Upper lobe of left lung (tissue), 4 donors: ENCODE results near the gene ALAS2.

Experiments
- CTCF ChIP-seq, 6 experiments: fragments of 450-650 bp in 4 of 6; fragments of 200-600 bp in 2 of 6; sonication (generic) in 2 of 6; IDR thresholded peaks; one replicate each; pipeline ENCODE4 v1.5.1; 2016 to 2019; ENCODE audit warnings: antibody characterized with exemption in 6 of 6
- POLR2A ChIP-seq, 4 donors: fragments of 450-650 bp; IDR thresholded peaks; one replicate each; pipeline ENCODE4 v1.5.1; 2016 to 2017; ENCODE audit warnings: antibody characterized with exemption in 4 of 4, mild to moderate bottlenecking in 2 of 4
- POLR2AphosphoS5 ChIP-seq, 2 donors: sonication (generic); formaldehyde crosslinking; IDR thresholded peaks; one replicate each; pipeline ENCODE4 v1.5.1; 2017; ENCODE audit warnings: antibody characterized with exemption in 2 of 2

DNA sequence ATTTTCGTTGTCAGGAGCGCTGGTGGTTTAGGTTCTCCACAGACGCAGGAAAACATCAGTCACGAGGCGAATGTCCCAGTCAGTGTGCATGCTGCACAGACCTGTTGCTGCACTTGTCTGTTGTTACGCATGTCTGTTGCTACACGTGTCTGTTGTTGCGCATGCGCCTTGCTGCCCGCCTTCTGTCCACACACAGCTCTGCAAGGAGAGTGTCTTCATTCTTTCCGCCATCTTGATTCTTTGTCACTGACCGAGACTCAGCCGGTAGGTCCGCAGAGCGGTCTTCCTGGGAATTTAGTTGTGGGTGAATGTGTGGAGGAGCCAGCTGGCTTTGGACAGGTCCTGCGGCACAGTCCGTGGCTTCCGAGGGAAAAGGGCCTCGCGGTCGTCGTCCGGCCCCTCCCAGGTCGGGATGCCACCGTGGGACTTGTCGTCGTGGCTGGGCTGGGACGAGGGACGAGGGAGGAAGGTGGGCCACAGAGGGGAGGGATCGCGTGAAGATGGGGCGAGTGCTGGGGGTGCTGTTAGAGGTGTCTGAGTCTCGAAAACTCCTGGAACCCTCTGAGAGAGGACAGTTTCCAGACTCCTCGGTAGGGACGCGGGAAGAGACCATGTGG is 44.2 kb upstream of the ALAS2 start, which contains the start of gene PAGE2B:
- no peak for TF ChIP-seq CTCF (IDR thresholded peaks at IDR 0.05)
- no peak for TF ChIP-seq POLR2A (IDR thresholded peaks at IDR 0.05)
- no peak for TF ChIP-seq POLR2AphosphoS5 (IDR thresholded peaks at IDR 0.05)
